ENCODE results near the gene SLC19A3. TPM values are rescaled to one million over a fixed set of nuclear protein-coding genes. Genes with fewer than 3 reads are reported as not detected.

Gene SLC19A3
- total and polyA plus RNA-seq, 2 experiments from 2014 or later = 0.65 to 0.71 TPM

DNA sequence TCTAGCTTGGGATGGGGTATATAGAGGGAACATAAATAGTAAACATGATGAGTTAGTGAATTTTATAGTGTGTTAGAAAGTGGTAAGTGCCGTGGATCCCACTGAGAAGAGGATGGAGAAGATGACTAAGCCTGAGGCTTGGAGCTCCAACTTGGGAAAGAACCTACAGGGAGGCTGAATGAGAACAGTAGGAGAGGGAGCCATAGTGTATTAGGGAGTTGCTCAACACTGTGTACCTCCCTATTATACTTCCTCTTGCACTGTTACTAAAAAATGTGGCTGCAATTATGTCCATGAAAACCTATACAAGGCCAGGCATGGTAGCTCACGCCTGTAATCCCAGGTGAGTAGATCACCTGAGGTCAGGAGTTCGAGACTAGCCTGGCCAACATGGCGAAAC is 2.9 kb upstream of the SLC19A3 start:
- in situ Hi-C loops (cut with MboI) = no loop called here
- H3K79me2 ChIP-seq (ENCODE audit: insufficient read depth) = no peaks in the 10 kb centered on the region
- 76 to 81% methylated on average over 4 of the region's 4 CpGs for WGBS, 2 experiments (ENCODE audit: low coverage in 1 of 2, low lambda C conversion rate in 2 of 2, missing lambda C conversion rate in 2 of 2)
- no peak overlapping the region for H3K9ac ChIP-seq
- H3K9me3 ChIP-seq (ENCODE audit: low read depth) = no peaks in the 10 kb centered on the region
- no peak overlapping the region for H3K4me3 ChIP-seq
- no peak overlapping the region for H3K27ac ChIP-seq
- peaks cover 5% of the 10 kb centered on the region; the same call in 1 of the 2 replicates for H3K4me1 ChIP-seq (ENCODE audit: insufficient read depth)
- no peak overlapping the region for H2AFZ ChIP-seq
- peaks cover 7% of the 10 kb centered on the region; the same call in 1 of the 2 replicates for H3K27me3 ChIP-seq (replicated peaks; ENCODE audit: insufficient read depth)
- TF ChIP-seq EZH2phosphoT487 (IDR thresholded peaks at IDR 0.05; ENCODE audit: insufficient read depth, low read depth) (no peak), EZH2 (IDR thresholded peaks at IDR 0.05; ENCODE audit: insufficient read depth, poor library complexity, severe bottlenecking) (no peak)
- no peak overlapping the region for H3K4me2 ChIP-seq (ENCODE audit: unreplicated experiment)
- no peaks in the 10 kb centered on the region for H3F3A ChIP-seq (ENCODE audit: insufficient read depth)
- H3K9me2 ChIP-seq (ENCODE audit: insufficient read depth) = no peaks in the 10 kb centered on the region
- H3K36me3 ChIP-seq (ENCODE audit: low read depth) = no peaks in the 10 kb centered on the region
- no peak for DNase-seq
- no peaks in the 10 kb centered on the region for H4K20me1 ChIP-seq (ENCODE audit: insufficient read depth)

DNA sequence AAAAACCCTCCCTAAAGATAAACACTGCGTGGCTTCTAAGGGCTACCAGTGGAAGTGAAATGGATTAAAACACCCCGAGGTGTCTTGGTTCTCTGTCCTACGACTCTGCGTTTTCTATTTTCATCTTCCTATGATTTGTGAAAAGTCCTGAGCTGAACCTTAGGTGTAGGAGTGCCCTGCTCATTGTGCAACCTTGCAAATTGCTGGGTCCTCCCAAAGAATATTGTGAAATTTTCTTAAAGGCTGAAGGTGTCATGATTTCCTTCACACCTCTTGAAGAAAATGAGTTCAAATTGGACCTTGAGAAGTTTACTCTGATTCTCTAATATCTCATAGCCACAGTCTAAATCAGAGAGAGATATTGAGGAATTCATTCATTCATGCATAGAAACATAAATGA is 1.8 kb upstream of the SLC19A3 start:
- no peak overlapping the region for H3K4me3 ChIP-seq
- no peaks in the 10 kb centered on the region for H3K9me2 ChIP-seq (ENCODE audit: insufficient read depth)
- TF ChIP-seq EZH2phosphoT487 (IDR thresholded peaks at IDR 0.05; ENCODE audit: insufficient read depth, low read depth) = no peak
- TF ChIP-seq EZH2 (IDR thresholded peaks at IDR 0.05; ENCODE audit: insufficient read depth, poor library complexity, severe bottlenecking) = no peak
- WGBS, 2 experiments (ENCODE audit: low coverage in 1 of 2, low lambda C conversion rate in 2 of 2, missing lambda C conversion rate in 2 of 2) = 96 to 97% methylated on average over 4 of the region's 4 CpGs
- peaks cover 5% of the 10 kb centered on the region; the same call in 1 of the 2 replicates for H3K4me1 ChIP-seq (ENCODE audit: insufficient read depth)
- H3K27me3 ChIP-seq (replicated peaks; ENCODE audit: insufficient read depth) = peaks cover 7% of the 10 kb centered on the region; the same call in 1 of the 2 replicates
- no peaks in the 10 kb centered on the region for H3K9me3 ChIP-seq (ENCODE audit: low read depth)
- no peak overlapping the region for H3K27ac ChIP-seq
- in situ Hi-C loops (cut with MboI) = no loop called here
- H2AFZ ChIP-seq = no peak overlapping the region
- no peak overlapping the region for H3K4me2 ChIP-seq (ENCODE audit: unreplicated experiment)
- H3F3A ChIP-seq (ENCODE audit: insufficient read depth) = no peaks in the 10 kb centered on the region
- no peak for DNase-seq
- no peaks in the 10 kb centered on the region for H3K36me3 ChIP-seq (ENCODE audit: low read depth)
- H3K9ac ChIP-seq = no peak overlapping the region
- no peaks in the 10 kb centered on the region for H4K20me1 ChIP-seq (ENCODE audit: insufficient read depth)
- H3K79me2 ChIP-seq (ENCODE audit: insufficient read depth) = no peaks in the 10 kb centered on the region

GRCh38 chr2:227716501-227716900 is 1.3 kb downstream of the SLC19A3 start:
- in situ Hi-C loops (cut with MboI) = no loop called here
- no peaks in the 10 kb centered on the region for H3K79me2 ChIP-seq (ENCODE audit: insufficient read depth)
- no peak for DNase-seq
- TF ChIP-seq EZH2phosphoT487 (IDR thresholded peaks at IDR 0.05; ENCODE audit: insufficient read depth, low read depth) (no peak), EZH2 (IDR thresholded peaks at IDR 0.05; ENCODE audit: insufficient read depth, poor library complexity, severe bottlenecking) (no peak)
- H3K4me2 ChIP-seq (ENCODE audit: unreplicated experiment) = no peak overlapping the region
- H4K20me1 ChIP-seq (ENCODE audit: insufficient read depth) = no peaks in the 10 kb centered on the region
- H3K27ac ChIP-seq = no peak overlapping the region
- H3F3A ChIP-seq (ENCODE audit: insufficient read depth) = no peaks in the 10 kb centered on the region
- no peaks in the 10 kb centered on the region for H3K9me3 ChIP-seq (ENCODE audit: low read depth)
- no peaks in the 10 kb centered on the region for H3K36me3 ChIP-seq (ENCODE audit: low read depth)
- H3K9me2 ChIP-seq (ENCODE audit: insufficient read depth) = no peaks in the 10 kb centered on the region
- no peak overlapping the region for H2AFZ ChIP-seq
- peaks cover 5% of the 10 kb centered on the region; the same call in 1 of the 2 replicates for H3K4me1 ChIP-seq (ENCODE audit: insufficient read depth)
- no peaks in the 10 kb centered on the region for H3K27me3 ChIP-seq (replicated peaks; ENCODE audit: insufficient read depth)
- H3K4me3 ChIP-seq = no peak overlapping the region
- no peak overlapping the region for H3K9ac ChIP-seq
- WGBS, 2 experiments (ENCODE audit: low coverage in 1 of 2, low lambda C conversion rate in 2 of 2, missing lambda C conversion rate in 2 of 2) = 98 to 100% methylated on average over 2 of the region's 2 CpGs

DNA sequence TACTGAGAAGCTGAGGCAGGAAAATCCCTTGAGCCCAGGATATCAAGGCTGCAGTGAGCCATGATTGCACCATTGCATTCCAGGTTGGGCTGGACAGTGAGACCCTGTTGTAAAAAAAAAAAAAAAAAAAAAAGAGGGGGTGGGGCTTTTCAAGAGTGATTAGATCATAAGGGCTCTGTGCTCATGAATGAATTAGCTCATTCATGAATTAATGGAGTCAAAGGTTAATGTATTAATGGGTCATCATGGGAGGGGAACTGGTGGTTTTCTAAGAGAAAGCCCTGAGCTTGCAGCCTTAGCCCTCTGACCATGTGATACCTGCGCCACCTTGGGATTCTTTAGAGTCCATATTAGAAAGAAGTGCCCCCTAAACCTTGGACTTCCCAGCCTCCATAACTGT is 4.5 kb downstream of the SLC19A3 start:
- Histone ChIP-seq H3K27ac (no peak overlapping the region), H2AFZ (no peak overlapping the region), H3K9me2 (ENCODE audit: insufficient read depth) (no peaks in the 10 kb centered on the region), H3K36me3 (ENCODE audit: low read depth) (no peaks in the 10 kb centered on the region), H3K4me3 (no peak overlapping the region), H3K4me1 (ENCODE audit: insufficient read depth) (peaks cover 3% of the 10 kb centered on the region; the same call in 1 of the 2 replicates), H3K4me2 (ENCODE audit: unreplicated experiment) (no peak overlapping the region), H3K9me3 (ENCODE audit: low read depth) (no peaks in the 10 kb centered on the region), H3K79me2 (ENCODE audit: insufficient read depth) (no peaks in the 10 kb centered on the region), H3K27me3 (replicated peaks; ENCODE audit: insufficient read depth) (no peaks in the 10 kb centered on the region), H3F3A (ENCODE audit: insufficient read depth) (no peaks in the 10 kb centered on the region), H3K9ac (no peak overlapping the region), H4K20me1 (ENCODE audit: insufficient read depth) (no peaks in the 10 kb centered on the region)
- 45 to 53% methylated on average over 1 of the region's 1 CpG for WGBS, 2 experiments (ENCODE audit: low coverage in 1 of 2, low lambda C conversion rate in 2 of 2, missing lambda C conversion rate in 2 of 2)
- in situ Hi-C loops (cut with MboI) = no loop called here
- no peak for DNase-seq
- no peak for TF ChIP-seq EZH2 (IDR thresholded peaks at IDR 0.05; ENCODE audit: insufficient read depth, poor library complexity, severe bottlenecking)
- no peak for TF ChIP-seq EZH2phosphoT487 (IDR thresholded peaks at IDR 0.05; ENCODE audit: insufficient read depth, low read depth)

GRCh38 chr2:227710986-227711385 is 6.8 kb downstream of the SLC19A3 start:
- Histone ChIP-seq H2AFZ (no peak overlapping the region), H3K4me2 (ENCODE audit: unreplicated experiment) (no peak overlapping the region), H4K20me1 (ENCODE audit: insufficient read depth) (no peaks in the 10 kb centered on the region), H3K4me3 (no peak overlapping the region), H3K27ac (no peak overlapping the region), H3K79me2 (ENCODE audit: insufficient read depth) (no peaks in the 10 kb centered on the region), H3K9ac (no peak overlapping the region), H3K9me3 (ENCODE audit: low read depth) (no peaks in the 10 kb centered on the region), H3F3A (ENCODE audit: insufficient read depth) (no peaks in the 10 kb centered on the region), H3K4me1 (ENCODE audit: insufficient read depth) (no peaks in the 10 kb centered on the region), H3K9me2 (ENCODE audit: insufficient read depth) (no peaks in the 10 kb centered on the region), H3K36me3 (ENCODE audit: low read depth) (no peaks in the 10 kb centered on the region), H3K27me3 (replicated peaks; ENCODE audit: insufficient read depth) (no peaks in the 10 kb centered on the region)
- TF ChIP-seq EZH2phosphoT487 (IDR thresholded peaks at IDR 0.05; ENCODE audit: insufficient read depth, low read depth) (no peak), EZH2 (IDR thresholded peaks at IDR 0.05; ENCODE audit: insufficient read depth, poor library complexity, severe bottlenecking) (no peak)
- no peak for DNase-seq
- WGBS, 2 experiments (ENCODE audit: low coverage in 1 of 2, low lambda C conversion rate in 2 of 2, missing lambda C conversion rate in 2 of 2) = 77 to 79% methylated on average over 7 of the region's 7 CpGs
- in situ Hi-C loops (cut with MboI) = no loop called here
